Calu3 (cell line): Measurements from ENCODE around the gene ACE. TPM values are rescaled to one million over a fixed set of nuclear protein-coding genes. Genes with fewer than 3 reads are reported as not detected.

Experiments
- BruUV-seq: library from RNA; stranded (reverse); fragments of 400-500 nt; replicated peaks from 2 replicates; lab custom pipeline; 2021; lab: Mats Ljungman, UMichigan
- CTCF ChIA-PET: fragments of 300-600 bp; sonication (Branson Sonifier 250); formaldehyde crosslinking; loops from one replicate; lab custom pipeline; 2022; ENCODE audit warnings: antibody characterized with exemption; lab: Charles Lee
- DNase-seq: peaks from one replicate; pipeline ENCODE4 v3.0.0; 2022
- H3K27ac Mint-ChIP-seq: one replicate; pipeline ENCODE4 v1.8.0; 2022; ENCODE audit warnings: mixed read lengths; ENCODE audit not compliant: unreplicated experiment
- H3K27me3 Mint-ChIP-seq: one replicate; pipeline ENCODE4 v1.8.0; 2022; ENCODE audit warnings: mixed read lengths; ENCODE audit not compliant: unreplicated experiment
- H3K36me3 Mint-ChIP-seq: one replicate; pipeline ENCODE4 v1.8.0; 2022; ENCODE audit warnings: mild to moderate bottlenecking, moderate library complexity, mixed read lengths; ENCODE audit not compliant: insufficient read depth, unreplicated experiment
- H3K4me1 Mint-ChIP-seq: one replicate; pipeline ENCODE4 v1.8.0; 2022; ENCODE audit warnings: mild to moderate bottlenecking, low read depth, mixed read lengths; ENCODE audit not compliant: unreplicated experiment
- H3K4me3 Mint-ChIP-seq: one replicate; pipeline ENCODE4 v1.8.0; 2022; ENCODE audit warnings: mild to moderate bottlenecking, low read depth, moderate library complexity, mixed read lengths; ENCODE audit not compliant: unreplicated experiment
- H3K9me3 Mint-ChIP-seq: one replicate; pipeline ENCODE4 v1.8.0; 2022; ENCODE audit warnings: low read depth, mixed read lengths; ENCODE audit not compliant: unreplicated experiment
- intact Hi-C: fragments of 100-400 bp; cut with micrococcal nuclease; formaldehyde crosslinking; loops from one replicate; pipeline ENCODE4 v1.10.0; 2022; ENCODE audit not compliant: unreplicated experiment
- total RNA-seq: library from RNA; stranded (reverse); gene quantifications from 2 replicates; pipeline ENCODE4 v1.2.3, GENCODE V29; 2022
- TF ChIP-seq, protein P1 (sequence below): fragments of 200-600 bp; IDR thresholded peaks from one replicate; pipeline ENCODE4 v1.8.0; 2022; ENCODE audit warnings: antibody characterized with exemption; ENCODE audit not compliant: unreplicated experiment

The ACE gene
- total RNA-seq, 1 experiment from 2014 or later, result 5.9 TPM

DNA sequence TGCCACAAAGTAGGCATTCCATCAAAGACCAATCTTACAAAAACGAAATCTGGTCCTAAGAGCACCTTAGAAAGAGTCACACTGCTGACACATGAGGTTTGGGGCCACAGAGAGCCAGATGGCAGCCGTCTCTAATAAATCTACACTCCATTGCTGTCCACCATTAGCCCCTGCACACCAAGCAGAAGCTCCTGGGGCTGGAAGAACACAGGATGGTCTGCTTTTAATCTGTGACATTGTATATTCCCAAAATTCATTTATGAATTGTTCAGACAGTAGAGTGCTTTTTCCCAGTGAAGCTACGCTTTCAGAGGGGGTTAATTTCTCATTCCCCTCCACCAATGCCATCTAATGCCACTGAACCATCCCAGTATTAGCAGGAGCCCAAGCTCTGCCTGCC is 32.4 kb upstream of the ACE start:
- peaks cover 27% of the 10 kb centered on the region for H3K36me3 Mint-ChIP-seq
- CTCF ChIA-PET, result interaction anchor here (0.7 to 1.3 kb wide), 4 partner anchors 34 to 446 kb away, joined by 3 to 5 read pairs (median 4); no protein-coding TSS in a partner anchor
- H3K27ac Mint-ChIP-seq, result peak overlapping the region; percentile 91
- TF ChIP-seq, protein P1, sequence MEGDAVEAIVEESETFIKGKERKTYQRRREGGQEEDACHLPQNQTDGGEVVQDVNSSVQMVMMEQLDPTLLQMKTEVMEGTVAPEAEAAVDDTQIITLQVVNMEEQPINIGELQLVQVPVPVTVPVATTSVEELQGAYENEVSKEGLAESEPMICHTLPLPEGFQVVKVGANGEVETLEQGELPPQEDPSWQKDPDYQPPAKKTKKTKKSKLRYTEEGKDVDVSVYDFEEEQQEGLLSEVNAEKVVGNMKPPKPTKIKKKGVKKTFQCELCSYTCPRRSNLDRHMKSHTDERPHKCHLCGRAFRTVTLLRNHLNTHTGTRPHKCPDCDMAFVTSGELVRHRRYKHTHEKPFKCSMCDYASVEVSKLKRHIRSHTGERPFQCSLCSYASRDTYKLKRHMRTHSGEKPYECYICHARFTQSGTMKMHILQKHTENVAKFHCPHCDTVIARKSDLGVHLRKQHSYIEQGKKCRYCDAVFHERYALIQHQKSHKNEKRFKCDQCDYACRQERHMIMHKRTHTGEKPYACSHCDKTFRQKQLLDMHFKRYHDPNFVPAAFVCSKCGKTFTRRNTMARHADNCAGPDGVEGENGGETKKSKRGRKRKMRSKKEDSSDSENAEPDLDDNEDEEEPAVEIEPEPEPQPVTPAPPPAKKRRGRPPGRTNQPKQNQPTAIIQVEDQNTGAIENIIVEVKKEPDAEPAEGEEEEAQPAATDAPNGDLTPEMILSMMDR, result no peak
- no peaks in the 10 kb centered on the region for H3K9me3 Mint-ChIP-seq
- BruUV-seq, result TSS peak; percentile 62
- intact Hi-C loops, result no loop called here
- DNase-seq, result no peak
- H3K4me1 Mint-ChIP-seq, result peaks cover 18% of the 10 kb centered on the region
- no peaks in the 10 kb centered on the region for H3K27me3 Mint-ChIP-seq
- peak overlapping the region; percentile 73 for H3K4me3 Mint-ChIP-seq

DNA sequence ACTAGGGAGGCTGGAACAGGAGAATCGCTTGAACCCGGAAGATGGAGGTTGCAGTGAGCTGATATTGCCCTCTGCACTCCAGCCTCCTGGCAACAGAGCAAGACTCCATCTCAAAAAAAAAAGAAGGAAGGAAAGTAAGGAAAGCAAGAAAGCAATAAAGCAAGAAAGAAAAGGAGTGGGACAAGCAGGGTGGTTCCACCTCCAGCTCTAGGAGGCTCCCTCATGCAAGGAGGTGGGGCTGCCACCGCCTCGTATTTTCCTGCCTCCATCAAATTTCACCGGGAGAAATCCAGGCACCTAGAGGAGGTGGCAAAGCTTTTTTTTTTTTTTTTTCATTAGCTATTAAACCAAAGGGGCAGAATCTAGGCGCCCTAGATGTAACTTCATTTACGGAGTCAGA is 31.8 kb upstream of the ACE start:
- BruUV-seq, result no TSS peak
- DNase-seq, result no peak
- CTCF ChIA-PET, result interaction anchor here (0.6 to 1.3 kb wide), 5 partner anchors 21 to 446 kb away, joined by 3 to 5 read pairs (median 3); no protein-coding TSS in a partner anchor
- intact Hi-C loops, result no loop called here
- peak overlapping the region; percentile 91 for H3K27ac Mint-ChIP-seq
- H3K36me3 Mint-ChIP-seq, result peaks cover 27% of the 10 kb centered on the region
- TF ChIP-seq, protein P1, result no peak
- peak overlapping the region; percentile 73 for H3K4me3 Mint-ChIP-seq
- no peaks in the 10 kb centered on the region for H3K27me3 Mint-ChIP-seq
- no peaks in the 10 kb centered on the region for H3K9me3 Mint-ChIP-seq
- peaks cover 12% of the 10 kb centered on the region for H3K4me1 Mint-ChIP-seq

GRCh38 chr17:63445571-63445953 is 31.3 kb upstream of the ACE start:
- BruUV-seq, result no TSS peak
- peak overlapping the region; percentile 91 for H3K27ac Mint-ChIP-seq
- CTCF ChIA-PET, result interaction anchor here (0.6 to 1.3 kb wide), 3 partner anchors 21 to 230 kb away, joined by 3 to 4 read pairs (median 3); no protein-coding TSS in a partner anchor

DNA sequence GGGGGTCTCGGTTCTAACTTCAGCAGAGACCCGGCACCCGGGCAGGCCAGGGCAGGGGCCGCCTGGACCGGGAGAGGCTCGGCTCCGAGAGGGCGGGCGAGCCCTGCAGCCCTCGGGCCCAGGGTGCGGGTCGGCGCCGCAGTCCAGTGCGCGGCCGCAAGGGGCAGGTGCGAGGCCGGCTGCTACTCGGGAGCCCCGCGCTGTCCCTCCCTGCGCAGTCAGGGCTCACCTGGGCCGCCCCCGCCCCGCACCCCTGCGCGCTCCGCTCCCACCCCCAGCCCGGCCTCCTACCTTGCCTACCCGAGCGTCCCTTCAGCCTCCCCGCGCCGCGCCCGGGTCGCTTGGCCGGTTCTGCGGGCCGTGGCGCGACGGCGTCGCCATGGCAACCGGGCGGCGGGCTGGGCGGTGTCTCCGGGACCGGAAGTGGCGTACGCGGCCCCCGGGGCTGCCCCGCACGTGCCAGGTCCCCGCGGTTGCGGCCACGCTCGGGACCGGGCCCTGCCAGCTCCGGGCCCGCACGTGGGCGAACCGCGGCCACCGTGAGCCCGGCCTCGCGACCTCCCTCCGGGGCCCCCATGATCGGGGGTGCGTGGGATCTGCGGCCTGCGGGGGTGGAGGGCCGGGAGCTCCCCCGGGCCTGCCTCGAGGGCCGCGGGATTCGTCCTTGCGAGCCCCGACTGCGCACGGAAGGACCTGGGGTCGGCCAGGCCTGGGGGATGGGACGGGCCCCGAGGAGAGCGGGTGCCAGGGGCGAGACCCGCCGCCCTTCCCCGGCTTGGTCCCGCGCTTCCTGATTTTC is 30.7 kb upstream of the ACE start, which contains the start of gene CYB561:
Gene CYB561, minus strand, starts transcription at position 353 of the 799 bp plus-strand sequence. CDS start 8,759 bp downstream, outside the sequence.
- H3K27me3 Mint-ChIP-seq, result no peaks in the 10 kb centered on the region
- H3K4me1 Mint-ChIP-seq, result peaks cover 8% of the 10 kb centered on the region
- BruUV-seq, result no TSS peak
- CTCF ChIA-PET, result interaction anchor here (1.5 kb wide), 1 partner anchor 33 kb away, joined by 6 read pairs; no protein-coding TSS in a partner anchor
- intact Hi-C loops, result no loop called here
- no peaks in the 10 kb centered on the region for H3K9me3 Mint-ChIP-seq
- TF ChIP-seq, protein P1, result peak; percentile 17
- DNase-seq, result peak; percentile 87
- peak within 1 kb of the TSS; percentile 91 for H3K27ac Mint-ChIP-seq
- peaks cover 27% of the 10 kb centered on the region for H3K36me3 Mint-ChIP-seq
- H3K4me3 Mint-ChIP-seq, result peak within 1 kb of the TSS; percentile 73

More at GRCh38 chr17:63445571-63445953, 31.3 kb upstream of the ACE start:
- no peaks in the 10 kb centered on the region for H3K9me3 Mint-ChIP-seq
- no peaks in the 10 kb centered on the region for H3K27me3 Mint-ChIP-seq
- H3K36me3 Mint-ChIP-seq, result peaks cover 27% of the 10 kb centered on the region
- peaks cover 8% of the 10 kb centered on the region for H3K4me1 Mint-ChIP-seq
- DNase-seq, result no peak
- intact Hi-C loops, result no loop called here
- peak overlapping the region; percentile 73 for H3K4me3 Mint-ChIP-seq
- TF ChIP-seq, protein P1, result no peak
